GM12892 (cell line): Measurements from ENCODE around the gene BMERB1.

ENCODE experiments used
- POLR2A ChIP-seq: IDR thresholded peaks from 2 replicates; pipeline ENCODE4 v1.6.1; 2011; ENCODE audit warnings: low read depth, low read length, control low read depth
- POLR2AphosphoS5 ChIP-seq: IDR thresholded peaks from 2 replicates; pipeline ENCODE4 v1.6.1; 2011; ENCODE audit warnings: low read depth, low read length, control low read depth
- TAF1 ChIP-seq: IDR thresholded peaks from 2 replicates; pipeline ENCODE4 v1.6.1; 2011; ENCODE audit warnings: low read depth, mild to moderate bottlenecking, control low read depth, low read length, borderline replicate concordance

DNA sequence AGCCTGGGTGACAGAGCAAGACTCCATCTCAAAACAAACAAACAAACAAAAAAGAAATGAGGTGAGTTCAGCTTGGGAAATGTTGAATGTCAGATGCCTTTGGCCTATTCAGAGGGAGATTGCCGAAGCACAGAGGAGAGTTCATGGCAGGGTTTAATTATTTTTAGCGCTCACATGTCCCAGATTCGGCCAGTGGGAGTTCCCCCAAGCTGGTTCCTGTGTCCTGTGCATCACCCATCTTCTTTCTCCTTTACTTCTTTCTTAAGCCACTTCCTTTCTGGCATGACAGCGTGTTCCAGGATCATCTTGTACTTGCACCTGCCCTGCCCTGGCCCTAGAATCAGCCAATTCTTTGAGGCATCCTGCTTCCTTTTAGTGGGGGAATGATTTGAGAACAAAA, 29.6 kb upstream of the BMERB1 start:
- TF ChIP-seq POLR2A (no peak), POLR2AphosphoS5 (no peak), TAF1 (no peak)
